K562 (cell line): ENCODE measurements around the gene IL26. TPM values are rescaled to one million over a fixed set of nuclear protein-coding genes. Genes with fewer than 3 reads are reported as not detected.
A peak's percentile ranks its signal among the peaks of the same experiment; 100 is the strongest.

Experiments used
- BRD9 ChIP-seq: fragments of 450-650 bp; IDR thresholded peaks from 2 replicates; pipeline ENCODE4 v1.6.1; 2018; ENCODE audit warnings: low read depth; ENCODE audit not compliant: partially characterized antibody
- CBX5 ChIP-seq: IDR thresholded peaks from 2 replicates; pipeline ENCODE4 v1.6.1; 2014; ENCODE audit warnings: low read depth, borderline replicate concordance
- GATA2 ChIP-seq: sonication (generic); formaldehyde crosslinking; IDR thresholded peaks from 2 replicates; pipeline ENCODE4 v1.4.0; 2020; ENCODE audit warnings: mild to moderate bottlenecking, missing genetic modification reagents
- HDAC1 ChIP-seq, 2 experiments: fragments of 450-650 bp; IDR thresholded peaks; 2 replicates each; pipeline ENCODE4 v1.6.1; 2016 to 2017; ENCODE audit warnings: inconsistent platforms in 1 of 2, mild to moderate bottlenecking in 1 of 2, moderate library complexity in 1 of 2
- L3MBTL2 ChIP-seq: fragments of 450-650 bp; IDR thresholded peaks from 2 replicates; pipeline ENCODE4 v1.6.1; 2016; ENCODE audit warnings: mild to moderate bottlenecking, moderate library complexity
- POLR2AphosphoS5 ChIP-seq: IDR thresholded peaks from 2 replicates; pipeline ENCODE4 v1.6.1; 2011; ENCODE audit warnings: mild to moderate bottlenecking, low read depth, low read length, moderate library complexity; ENCODE audit not compliant: control insufficient read depth, insufficient read depth
- RBM14 ChIP-seq: fragments of 200-400 bp; formaldehyde crosslinking; IDR thresholded peaks from 2 replicates; pipeline ENCODE4 v1.6.1; 2018; ENCODE audit warnings: low read depth, mild to moderate bottlenecking, low read length, moderate library complexity, borderline replicate concordance; ENCODE audit not compliant: insufficient read depth
- RBM34 ChIP-seq: fragments of 200-400 bp; formaldehyde crosslinking; IDR thresholded peaks from 2 replicates; pipeline ENCODE4 v1.6.1; 2018; ENCODE audit warnings: low read length, borderline replicate concordance; ENCODE audit not compliant: insufficient read depth
- SETDB1 ChIP-seq: IDR thresholded peaks from one replicate; pipeline ENCODE4 v1.6.1; 2012; ENCODE audit warnings: low read length, control low read depth, inconsistent platforms
- U2AF2 ChIP-seq: fragments of 200-400 bp; formaldehyde crosslinking; optimal IDR thresholded peaks from 2 replicates; pipeline ENCODE3; 2017; ENCODE audit warnings: low read depth, mild to moderate bottlenecking, low read length
- ZC3H4 ChIP-seq: sonication (generic); formaldehyde crosslinking; IDR thresholded peaks from 2 replicates; pipeline ENCODE4 v1.9.0; 2021; ENCODE audit warnings: missing genetic modification reagents, borderline replicate concordance
- ZFP1 ChIP-seq: fragments of 450-650 bp; formaldehyde crosslinking; IDR thresholded peaks from 2 replicates; pipeline ENCODE4 v1.4.0; 2020; ENCODE audit warnings: mild to moderate bottlenecking, mixed read lengths
- ZZZ3 ChIP-seq: fragments of 450-650 bp; IDR thresholded peaks from 2 replicates; pipeline ENCODE4 v1.6.1; 2016; ENCODE audit warnings: antibody characterized with exemption, mild to moderate bottlenecking, moderate library complexity
- polyA plus RNA-seq, 8 experiments: library from polyadenylated mRNA; depleted of rRNA in 4 of 8; stranded (reverse) in 5 of 8; unstranded in 3 of 8; fragments of >200 nt; fragmentation: Nextera tagmentation in 2 of 8; fragmentation: Illumina TruSeq in 1 of 8; extraction: Ambion mirVana in 2 of 8; extraction: Trizol in 1 of 8; gene quantifications; 2 replicates each; pipeline versions ENCODE4 v1.2.1 to v1.2.3, GENCODE V29; 2011 to 2014; ENCODE audit warnings: inconsistent platforms in 1 of 8, missing spikeins in 1 of 8
- total RNA-seq, 7 experiments: library from RNA; depleted of rRNA in 6 of 7; stranded (reverse); fragments of >200 nt in 6 of 7; fragmentation: Illumina TruSeq in 2 of 7; extraction: Trizol in 2 of 7; gene quantifications; 2 replicates each; pipeline versions ENCODE4 v1.2.1 to v1.2.3, GENCODE V29; 2011 to 2021; ENCODE audit warnings: low replicate concordance in 1 of 7
- TF ChIP-seq, protein P1 (sequence below): fragments of 450-650 bp; formaldehyde crosslinking; IDR thresholded peaks from 2 replicates; pipeline ENCODE4 v1.4.0; 2020; ENCODE audit warnings: mild to moderate bottlenecking, moderate library complexity
- TF ChIP-seq, protein P2 (sequence below): sonication (generic); formaldehyde crosslinking; IDR thresholded peaks from 2 replicates; pipeline ENCODE4 v1.5.0; 2020; ENCODE audit warnings: missing genetic modification reagents
- TF ChIP-seq, protein P3 (sequence below): IDR thresholded peaks from 3 replicates; pipeline ENCODE4 v1.6.1; 2011; ENCODE audit warnings: borderline replicate concordance, mild to moderate bottlenecking, moderate library complexity; ENCODE audit not compliant: insufficient read length; ENCODE audit errors: extremely low read depth
- TF ChIP-seq, protein P4 (sequence below): fragments of 450-650 bp; formaldehyde crosslinking; IDR thresholded peaks from 2 replicates; pipeline ENCODE4 v1.4.0; 2020; ENCODE audit warnings: mild to moderate bottlenecking, moderate library complexity
- TF ChIP-seq, protein P5 (sequence below): fragments of 250-450 bp; sonication (Bioruptor Pico); IDR thresholded peaks from 2 replicates; pipeline ENCODE4 v1.5.0; 2021; ENCODE audit warnings: mild to moderate bottlenecking, moderate library complexity

IL26 gene
- total and polyA plus RNA-seq, 9 of the 15 experiments (the other 6 are each of a cell fraction or from before 2014, with no cell fraction given), result not detected

DNA sequence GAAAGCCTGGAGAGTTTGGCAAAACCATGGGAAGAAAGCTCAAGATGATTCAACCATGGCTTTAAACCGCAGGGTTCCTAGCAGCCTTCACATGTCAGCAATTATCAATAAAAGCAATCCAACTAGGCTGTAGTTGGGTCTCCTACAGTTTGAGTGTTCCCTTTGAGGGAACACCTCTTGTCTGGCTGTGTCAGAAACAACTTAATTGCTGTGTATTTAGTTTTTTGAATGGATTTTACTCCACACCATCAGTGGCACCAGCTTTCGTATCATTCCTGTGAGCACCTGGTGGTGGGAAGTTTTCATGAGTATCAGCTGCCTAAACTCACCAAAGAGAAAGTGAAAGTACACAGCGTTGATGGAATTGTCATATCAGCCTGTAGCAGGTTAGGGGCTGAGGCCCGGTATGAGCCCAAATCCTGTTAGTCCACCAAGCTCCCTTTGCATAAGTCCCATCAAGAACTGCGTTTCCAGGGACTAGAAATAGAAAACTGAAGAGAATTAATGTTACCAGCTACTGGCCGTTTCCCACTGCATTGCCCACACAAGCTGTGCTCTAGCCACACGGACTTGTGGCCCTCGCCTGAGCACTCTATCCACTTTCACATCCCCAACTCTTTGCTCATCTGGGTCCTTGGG lies 10.9 kb upstream of the IL26 start (continued):
- TF ChIP-seq, protein P1, sequence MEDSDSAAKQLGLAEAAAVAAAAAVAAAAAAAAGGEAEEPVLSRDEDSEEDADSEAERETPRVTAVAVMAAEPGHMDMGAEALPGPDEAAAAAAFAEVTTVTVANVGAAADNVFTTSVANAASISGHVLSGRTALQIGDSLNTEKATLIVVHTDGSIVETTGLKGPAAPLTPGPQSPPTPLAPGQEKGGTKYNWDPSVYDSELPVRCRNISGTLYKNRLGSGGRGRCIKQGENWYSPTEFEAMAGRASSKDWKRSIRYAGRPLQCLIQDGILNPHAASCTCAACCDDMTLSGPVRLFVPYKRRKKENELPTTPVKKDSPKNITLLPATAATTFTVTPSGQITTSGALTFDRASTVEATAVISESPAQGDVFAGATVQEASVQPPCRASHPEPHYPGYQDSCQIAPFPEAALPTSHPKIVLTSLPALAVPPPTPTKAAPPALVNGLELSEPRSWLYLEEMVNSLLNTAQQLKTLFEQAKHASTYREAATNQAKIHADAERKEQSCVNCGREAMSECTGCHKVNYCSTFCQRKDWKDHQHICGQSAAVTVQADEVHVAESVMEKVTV (CRISPR knock-in tag), result no peak
- TF ChIP-seq L3MBTL2 (peak; percentile 23; the same call in 1 of the 2 replicates), HDAC1 (IDR thresholded peaks at IDR 0.05) (no peak), POLR2AphosphoS5 (no peak), BRD9 (no peak), ZFP1 (no peak), SETDB1 (no peak), CBX5 (no peak), RBM14 (no peak), GATA2 (CRISPR knock-in tag) (no peak), RBM34 (no peak), U2AF2 (no peak), ZC3H4 (no peak), ZZZ3 (no peak)
- TF ChIP-seq, protein P2, sequence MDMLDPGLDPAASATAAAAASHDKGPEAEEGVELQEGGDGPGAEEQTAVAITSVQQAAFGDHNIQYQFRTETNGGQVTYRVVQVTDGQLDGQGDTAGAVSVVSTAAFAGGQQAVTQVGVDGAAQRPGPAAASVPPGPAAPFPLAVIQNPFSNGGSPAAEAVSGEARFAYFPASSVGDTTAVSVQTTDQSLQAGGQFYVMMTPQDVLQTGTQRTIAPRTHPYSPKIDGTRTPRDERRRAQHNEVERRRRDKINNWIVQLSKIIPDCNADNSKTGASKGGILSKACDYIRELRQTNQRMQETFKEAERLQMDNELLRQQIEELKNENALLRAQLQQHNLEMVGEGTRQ (CRISPR knock-in tag), result no peak
- TF ChIP-seq, protein P3, sequence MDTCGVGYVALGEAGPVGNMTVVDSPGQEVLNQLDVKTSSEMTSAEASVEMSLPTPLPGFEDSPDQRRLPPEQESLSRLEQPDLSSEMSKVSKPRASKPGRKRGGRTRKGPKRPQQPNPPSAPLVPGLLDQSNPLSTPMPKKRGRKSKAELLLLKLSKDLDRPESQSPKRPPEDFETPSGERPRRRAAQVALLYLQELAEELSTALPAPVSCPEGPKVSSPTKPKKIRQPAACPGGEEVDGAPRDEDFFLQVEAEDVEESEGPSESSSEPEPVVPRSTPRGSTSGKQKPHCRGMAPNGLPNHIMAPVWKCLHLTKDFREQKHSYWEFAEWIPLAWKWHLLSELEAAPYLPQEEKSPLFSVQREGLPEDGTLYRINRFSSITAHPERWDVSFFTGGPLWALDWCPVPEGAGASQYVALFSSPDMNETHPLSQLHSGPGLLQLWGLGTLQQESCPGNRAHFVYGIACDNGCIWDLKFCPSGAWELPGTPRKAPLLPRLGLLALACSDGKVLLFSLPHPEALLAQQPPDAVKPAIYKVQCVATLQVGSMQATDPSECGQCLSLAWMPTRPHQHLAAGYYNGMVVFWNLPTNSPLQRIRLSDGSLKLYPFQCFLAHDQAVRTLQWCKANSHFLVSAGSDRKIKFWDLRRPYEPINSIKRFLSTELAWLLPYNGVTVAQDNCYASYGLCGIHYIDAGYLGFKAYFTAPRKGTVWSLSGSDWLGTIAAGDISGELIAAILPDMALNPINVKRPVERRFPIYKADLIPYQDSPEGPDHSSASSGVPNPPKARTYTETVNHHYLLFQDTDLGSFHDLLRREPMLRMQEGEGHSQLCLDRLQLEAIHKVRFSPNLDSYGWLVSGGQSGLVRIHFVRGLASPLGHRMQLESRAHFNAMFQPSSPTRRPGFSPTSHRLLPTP, result no peak
- TF ChIP-seq, protein P4, sequence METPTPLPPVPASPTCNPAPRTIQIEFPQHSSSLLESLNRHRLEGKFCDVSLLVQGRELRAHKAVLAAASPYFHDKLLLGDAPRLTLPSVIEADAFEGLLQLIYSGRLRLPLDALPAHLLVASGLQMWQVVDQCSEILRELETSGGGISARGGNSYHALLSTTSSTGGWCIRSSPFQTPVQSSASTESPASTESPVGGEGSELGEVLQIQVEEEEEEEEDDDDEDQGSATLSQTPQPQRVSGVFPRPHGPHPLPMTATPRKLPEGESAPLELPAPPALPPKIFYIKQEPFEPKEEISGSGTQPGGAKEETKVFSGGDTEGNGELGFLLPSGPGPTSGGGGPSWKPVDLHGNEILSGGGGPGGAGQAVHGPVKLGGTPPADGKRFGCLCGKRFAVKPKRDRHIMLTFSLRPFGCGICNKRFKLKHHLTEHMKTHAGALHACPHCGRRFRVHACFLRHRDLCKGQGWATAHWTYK (CRISPR knock-in tag), result no peak
- TF ChIP-seq, protein P5, sequence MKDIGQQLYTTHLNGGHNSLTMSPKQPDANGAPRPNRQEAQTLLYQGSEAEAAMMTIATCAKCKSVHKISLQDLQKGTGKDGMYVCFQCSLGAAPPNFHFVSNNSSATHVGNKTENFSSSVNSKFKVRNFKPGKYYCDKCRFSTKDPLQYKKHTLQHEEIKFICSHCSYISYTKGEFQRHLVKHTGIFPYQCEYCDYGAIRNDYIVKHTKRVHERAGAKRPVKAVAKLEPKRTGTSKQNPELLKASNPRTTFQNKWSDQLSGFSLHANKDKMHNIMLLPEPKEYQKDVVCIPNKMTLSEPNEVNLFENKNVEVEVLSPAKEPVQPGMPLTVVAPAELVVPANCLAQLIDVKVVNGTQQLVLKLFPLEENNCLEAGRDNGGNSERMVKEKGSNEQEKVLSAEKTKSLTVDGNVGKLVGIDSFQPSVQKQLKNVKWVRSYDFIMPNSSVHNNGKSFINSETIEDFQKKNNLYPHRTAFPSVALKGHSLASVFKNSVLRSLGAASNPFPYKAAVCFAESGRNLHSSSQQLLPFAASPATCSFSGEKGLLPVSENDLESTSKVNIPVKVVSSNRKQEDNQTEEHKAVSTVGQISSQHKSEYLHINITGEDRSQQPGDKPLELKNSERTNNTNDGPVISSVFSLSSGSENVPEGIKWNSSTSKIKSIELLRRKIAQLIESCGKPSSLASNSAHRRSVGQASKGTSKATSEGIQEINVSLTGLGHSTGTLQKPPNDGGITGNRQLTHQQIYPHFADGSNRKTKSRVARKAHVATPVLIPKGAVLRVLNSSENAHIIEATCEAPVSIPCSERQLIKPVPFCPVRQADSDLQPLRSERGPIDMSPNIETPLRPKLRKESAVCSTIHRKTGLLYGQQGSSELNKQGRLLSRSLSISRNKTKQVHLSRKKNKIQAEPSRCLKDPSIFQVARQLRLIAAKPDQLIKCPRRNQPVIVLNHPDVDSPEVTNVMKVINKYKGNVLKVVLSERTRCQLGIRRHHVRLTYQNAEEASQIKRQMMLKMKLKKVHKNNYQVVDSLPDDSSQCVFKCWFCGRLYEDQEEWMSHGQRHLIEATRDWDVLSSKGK (CRISPR knock-in tag), result no peak
